WTC11 (cell line): ENCODE measurements around the gene CCND1. TPM values are rescaled to one million over a fixed set of nuclear protein-coding genes. Genes with fewer than 3 reads are reported as not detected.
"Not testable (repeated sequence)": the region's sequence is repeated elsewhere in the genome, so short reads cannot be mapped to it uniquely, and the experiment has no call there.

ENCODE experiments used
- ATAC-seq: fragments of 200-7000 bp; cut with Tn5 transposase; 2 replicates; pipeline ENCODE4 v1.10.0; 2021; ENCODE audit warnings: mild to moderate bottlenecking, moderate library complexity
- CTCF ChIA-PET: fragments of 300-600 bp; sonication (Branson Sonifier 250); formaldehyde crosslinking; loops from one replicate; lab custom pipeline; 2021; ENCODE audit warnings: antibody characterized with exemption; lab: Charles Lee
- POLR2A ChIA-PET: fragments of 350-600 bp; sonication (Branson Sonifier 250); formaldehyde crosslinking; loops from one replicate; lab custom pipeline; 2021; ENCODE audit warnings: antibody characterized with exemption; lab: Charles Lee
- DNase-seq: peaks from one replicate; pipeline ENCODE4 v3.0.0; 2021; ENCODE audit warnings: low spot score
- H3K27ac Mint-ChIP-seq: 2 replicates; pipeline ENCODE4 v1.8.0; 2021; ENCODE audit warnings: mixed read lengths
- H3K27me3 Mint-ChIP-seq: 2 replicates; pipeline ENCODE4 v1.8.0; 2021; ENCODE audit warnings: low read depth, mild to moderate bottlenecking, moderate library complexity, mixed read lengths
- H3K36me3 Mint-ChIP-seq: 2 replicates; pipeline ENCODE4 v1.8.0; 2021; ENCODE audit warnings: mixed read lengths
- H3K4me1 Mint-ChIP-seq: 2 replicates; pipeline ENCODE4 v1.8.0; 2022; ENCODE audit warnings: mixed read lengths
- H3K4me3 Mint-ChIP-seq: 2 replicates; pipeline ENCODE4 v1.8.0; 2021; ENCODE audit warnings: mild to moderate bottlenecking, moderate library complexity, mixed read lengths
- H3K9me3 Mint-ChIP-seq: 2 replicates; pipeline ENCODE4 v1.8.0; 2021; ENCODE audit warnings: mixed read lengths
- AFF4 ChIP-seq: sonication (generic); formaldehyde crosslinking; IDR thresholded peaks from 2 replicates; pipeline ENCODE4 v1.8.1; 2023; ENCODE audit warnings: mild to moderate bottlenecking, missing genetic modification reagents, borderline replicate concordance
- FOXJ3 ChIP-seq: sonication (generic); formaldehyde crosslinking; IDR thresholded peaks from 2 replicates; pipeline ENCODE4 v1.9.0; 2021; ENCODE audit warnings: missing genetic modification reagents, mild to moderate bottlenecking, borderline replicate concordance
- GRHL2 ChIP-seq: fragments of 250-450 bp; sonication (Bioruptor Pico); IDR thresholded peaks from 2 replicates; pipeline ENCODE4 v1.8.0; 2022; ENCODE audit warnings: mild to moderate bottlenecking, moderate library complexity; ENCODE audit not compliant: insufficient replicate concordance, severe bottlenecking
- NFE2L1 ChIP-seq: sonication (generic); formaldehyde crosslinking; IDR thresholded peaks from 2 replicates; pipeline ENCODE4 v1.8.1; 2023; ENCODE audit warnings: missing genetic modification reagents
- NR1H2 ChIP-seq: sonication (generic); formaldehyde crosslinking; IDR thresholded peaks from 2 replicates; pipeline ENCODE4 v1.9.0; 2021; ENCODE audit warnings: mild to moderate bottlenecking, moderate library complexity, missing genetic modification reagents
- NR3C1 ChIP-seq: sonication (generic); formaldehyde crosslinking; conservative IDR thresholded peaks from 2 replicates; pipeline ENCODE4 v1.8.1; 2023; ENCODE audit warnings: low read depth, mild to moderate bottlenecking, missing genetic modification reagents
- OVOL2 ChIP-seq: fragments of 250-450 bp; sonication (Bioruptor Pico); IDR thresholded peaks from 2 replicates; pipeline ENCODE4 v1.9.0; 2021; ENCODE audit warnings: mild to moderate bottlenecking, borderline replicate concordance
- PRDM15 ChIP-seq: sonication (generic); formaldehyde crosslinking; IDR thresholded peaks from 2 replicates; pipeline ENCODE4 v1.8.0; 2022; ENCODE audit warnings: missing genetic modification reagents
- TP53 ChIP-seq: sonication (generic); formaldehyde crosslinking; IDR thresholded peaks from 2 replicates; pipeline ENCODE4 v1.8.1; 2023; ENCODE audit warnings: mild to moderate bottlenecking, missing genetic modification reagents
- ZNF121 ChIP-seq: sonication (generic); formaldehyde crosslinking; IDR thresholded peaks from 2 replicates; pipeline ENCODE4 v1.8.0; 2023; ENCODE audit warnings: missing genetic modification reagents
- total RNA-seq: library from RNA; stranded (reverse); gene quantifications from 3 replicates; pipeline ENCODE4 v1.2.3, GENCODE V29; 2021

Gene CCND1
- total RNA-seq, 1 experiment from 2014 or later: 212 TPM

GRCh38 chr11:69686856-69687255 is 45.9 kb downstream of the CCND1 start (continued):
- no peak for TF ChIP-seq AFF4 (CRISPR knock-in tag)
- TF ChIP-seq NR3C1 (CRISPR knock-in tag): no peak
- TF ChIP-seq FOXJ3 (CRISPR knock-in tag): no peak

GRCh38 chr11:69687969-69688771 is 47.2 kb downstream of the CCND1 start:
- H3K4me3 Mint-ChIP-seq, H3K36me3 Mint-ChIP-seq, DNase-seq, H3K4me1 Mint-ChIP-seq, POLR2A ChIA-PET, CTCF ChIA-PET, H3K9me3 Mint-ChIP-seq, ATAC-seq, H3K27ac Mint-ChIP-seq: not testable (repeated sequence)
- TF ChIP-seq NFE2L1 (CRISPR knock-in tag) (0 out of 2 replicates have a peak, but pooled peaks have one; percentile 49), ZNF121 (CRISPR knock-in tag) (0 out of 2 replicates have a peak, but pooled peaks have one; percentile 5)
- H3K27me3 Mint-ChIP-seq: peaks cover 10% of the 10 kb centered on the region

- peaks cover 7% of the 10 kb centered on the region for H3K27me3 Mint-ChIP-seq
- POLR2A ChIA-PET: no interaction called here
- H3K9me3 Mint-ChIP-seq: peaks cover 7% of the 10 kb centered on the region
- H3K36me3 Mint-ChIP-seq: no peaks in the 10 kb centered on the region
- ATAC-seq: no peak
- H3K4me1 Mint-ChIP-seq: peaks cover 9% of the 10 kb centered on the region
- no peak for DNase-seq
- no peak for TF ChIP-seq NFE2L1 (CRISPR knock-in tag)
- TF ChIP-seq GRHL2 (CRISPR knock-in tag): no peak
- no peak for TF ChIP-seq ZNF121 (CRISPR knock-in tag)
- no peak for TF ChIP-seq OVOL2 (CRISPR knock-in tag)
- no peak for TF ChIP-seq PRDM15
- TF ChIP-seq TP53: no peak
- no peak for TF ChIP-seq NR1H2 (CRISPR knock-in tag)
- H3K27ac Mint-ChIP-seq: no peak overlapping the region
- H3K4me3 Mint-ChIP-seq: no peak overlapping the region
- CTCF ChIA-PET: interaction anchor here (0.8 to 1.8 kb wide), 2 partner anchors 15 to 19 kb away, joined by 5 read pairs; no protein-coding TSS in a partner anchor
Measured at GRCh38 chr11:69689484-69690319, 48.7 kb downstream of the CCND1 start.
